Liver (tissue), 9 donors: ENCODE measurements around the gene NCAM1. TPM values are rescaled to one million over a fixed set of nuclear protein-coding genes. Genes with fewer than 3 reads are reported as not detected.

Experiments used
- DNase-seq: peaks from one replicate; pipeline ENCODE4 v3.0.0-alpha.2; 2017; ENCODE audit warnings: low spot score
- H3K27ac ChIP-seq, 2 donors: one replicate each; pipeline ENCODE4 v1.7.0; 2013; ENCODE audit warnings: inconsistent platforms in 2 of 2, low read length in 2 of 2, control low read depth in 1 of 2, low read depth in 1 of 2, mild to moderate bottlenecking in 1 of 2
- H3K27me3 ChIP-seq, 4 donors: one replicate each; pipeline versions ENCODE4 v1.6.1 to v1.7.0; 2013; ENCODE audit warnings: low read length in 3 of 4, inconsistent platforms in 1 of 4, mild to moderate bottlenecking in 1 of 4, moderate library complexity in 1 of 4; ENCODE audit not compliant: control insufficient read depth in 4 of 4, insufficient read depth in 4 of 4
- H3K36me3 ChIP-seq, 4 donors: one replicate each; pipeline versions ENCODE4 v1.6.1 to v1.7.0; 2013; ENCODE audit warnings: low read length in 3 of 4, mild to moderate bottlenecking in 3 of 4, low read depth in 1 of 4, moderate library complexity in 1 of 4; ENCODE audit not compliant: control insufficient read depth in 4 of 4, insufficient read depth in 3 of 4
- H3K4me1 ChIP-seq, 4 donors: one replicate each; pipeline versions ENCODE4 v1.6.1 to v1.7.0; 2013; ENCODE audit warnings: low read length in 3 of 4, mild to moderate bottlenecking in 3 of 4, moderate library complexity in 1 of 4; ENCODE audit not compliant: control insufficient read depth in 4 of 4, insufficient read depth in 4 of 4
- H3K4me3 ChIP-seq, 3 donors: one replicate each; pipeline versions ENCODE4 v1.6.1 to v1.7.0; 2013; ENCODE audit warnings: low read length in 3 of 3, control low read depth in 1 of 3, low read depth in 1 of 3, mild to moderate bottlenecking in 1 of 3
- H3K9ac ChIP-seq, 2 donors: one replicate each; pipeline ENCODE4 v1.7.0; 2013; ENCODE audit warnings: low read length in 2 of 2, mild to moderate bottlenecking in 2 of 2, moderate library complexity in 2 of 2, control low read depth in 1 of 2, low read depth in 1 of 2
- H3K9me3 ChIP-seq, 4 donors: one replicate each; pipeline versions ENCODE4 v1.6.1 to v1.7.0; 2013; ENCODE audit warnings: low read length in 3 of 4; ENCODE audit not compliant: control insufficient read depth in 4 of 4
- ATF3 ChIP-seq: IDR thresholded peaks from 2 replicates; pipeline ENCODE4 v1.6.1; 2016; ENCODE audit warnings: antibody characterized with exemption
- CTCF ChIP-seq: fragments of 150-350 bp; IDR thresholded peaks from 2 replicates; pipeline ENCODE4 v1.5.1; 2017; ENCODE audit warnings: improper control_type of control experiment, low read depth, low read length; ENCODE audit not compliant: missing input control
- FOXA1 ChIP-seq: IDR thresholded peaks from 2 replicates; pipeline ENCODE4 v1.6.1; 2016; ENCODE audit warnings: antibody characterized with exemption
- FOXA2 ChIP-seq: IDR thresholded peaks from 2 replicates; pipeline ENCODE4 v1.6.1; 2016; ENCODE audit warnings: antibody characterized with exemption
- GABPA ChIP-seq, 2 donors: IDR thresholded peaks in 1 of 2; conservative IDR thresholded peaks in 1 of 2; 2 replicates each; pipeline ENCODE4 v1.6.1; 2016; ENCODE audit warnings: antibody characterized with exemption in 2 of 2, mild to moderate bottlenecking in 1 of 2, moderate library complexity in 1 of 2
- HNF4A ChIP-seq, 2 donors: conservative IDR thresholded peaks; 2 replicates each; pipeline ENCODE4 v1.6.1; 2016; ENCODE audit warnings: antibody characterized with exemption in 2 of 2, mild to moderate bottlenecking in 2 of 2
- HNF4G ChIP-seq: IDR thresholded peaks from 2 replicates; pipeline ENCODE4 v1.6.1; 2016; ENCODE audit warnings: antibody characterized with exemption
- JUND ChIP-seq, 2 donors: IDR thresholded peaks; 2 replicates each; pipeline ENCODE4 v1.6.1; 2016; ENCODE audit warnings: antibody characterized with exemption in 2 of 2
- MAX ChIP-seq: IDR thresholded peaks from 2 replicates; pipeline ENCODE4 v1.6.1; 2016; ENCODE audit warnings: antibody characterized with exemption
- RAD21 ChIP-seq, 2 donors: IDR thresholded peaks; 2 replicates each; pipeline ENCODE4 v1.6.1; 2016; ENCODE audit warnings: antibody characterized with exemption in 2 of 2, mild to moderate bottlenecking in 2 of 2
- REST ChIP-seq: IDR thresholded peaks from 2 replicates; pipeline ENCODE4 v1.6.1; 2016; ENCODE audit warnings: antibody characterized with exemption, mild to moderate bottlenecking
- RXRA ChIP-seq, 2 donors: IDR thresholded peaks; 2 replicates each; pipeline ENCODE4 v1.6.1; 2017 to 2018; ENCODE audit warnings: antibody characterized with exemption in 2 of 2, mild to moderate bottlenecking in 1 of 2
- SP1 ChIP-seq: IDR thresholded peaks from 2 replicates; pipeline ENCODE4 v1.6.1; 2018; ENCODE audit warnings: antibody characterized with exemption, mild to moderate bottlenecking
- TAF1 ChIP-seq: conservative IDR thresholded peaks from 2 replicates; pipeline ENCODE4 v1.6.1; 2016; ENCODE audit warnings: antibody characterized with exemption, mild to moderate bottlenecking
- YY1 ChIP-seq: IDR thresholded peaks from 2 replicates; pipeline ENCODE4 v1.6.1; 2016; ENCODE audit warnings: antibody characterized with exemption, mild to moderate bottlenecking
- WGBS: extraction: QIAGEN DNeasy Blood & Tissue Kit; methylation state at CpG from one replicate; pipeline ENCODE4 v1.1.7; 2013; 5-methylcytosine and 5-hydroxymethylcytosine counted together
- polyA plus RNA-seq, 2 donors: library from polyadenylated mRNA; stranded (reverse) in 1 of 2; unstranded in 1 of 2; fragments of 200-250 nt in 1 of 2; fragments of >200 nt in 1 of 2; fragmentation: Nextera tagmentation in 1 of 2; extraction: Ambion mirVana in 1 of 2; gene quantifications; one replicate each; pipeline versions ENCODE4 v1.2.1 to v1.2.3, GENCODE V29; 2013 to 2015
- total RNA-seq, 2 donors: library from RNA; depleted of rRNA; stranded (reverse); fragments of >200 nt; gene quantifications; one replicate each; pipeline ENCODE4 v1.2.3, GENCODE V29; 2014
- donor health status: healthy.
- donor health status: healthy.
- donor health status: healthy.
- donor health status: healthy.
- donor health status: healthy.

The NCAM1 gene
- total and polyA plus RNA-seq, 4 donors = 0.65 to 2.1 (median 0.88) TPM

GRCh38 chr11:113192121-113192925 is 231.1 kb downstream of the NCAM1 start:
- DNase-seq = no peak
- no peaks in the 10 kb centered on the region for H3K36me3 ChIP-seq
- 34% methylated on average over 8 of the region's 8 CpGs for WGBS
- no peak overlapping the region for H3K4me3 ChIP-seq
- no peaks in the 10 kb centered on the region for H3K9me3 ChIP-seq
- peaks cover 0 to 2% (median 0%) of the 10 kb centered on the region in 4 donors for H3K27me3 ChIP-seq
- H3K9ac ChIP-seq = no peak overlapping the region
- no peak overlapping the region for H3K27ac ChIP-seq
- no peaks in the 10 kb centered on the region for H3K4me1 ChIP-seq
- TF ChIP-seq FOXA1 (no peak), SP1 (no peak), HNF4A (conservative IDR thresholded peaks at IDR 0.05) (no peak), REST (no peak), ATF3 (no peak), GABPA (IDR thresholded peaks at IDR 0.05 in 1 of 2, conservative IDR thresholded peaks at IDR 0.05 in 1 of 2) (no peak), RAD21 (IDR thresholded peaks at IDR 0.05) (no peak), JUND (IDR thresholded peaks at IDR 0.05) (no peak), RXRA (IDR thresholded peaks at IDR 0.05) (no peak), YY1 (no peak), MAX (no peak), FOXA2 (no peak)

GRCh38 chr11:113193016-113193415 is 231.8 kb downstream of the NCAM1 start:
- Histone ChIP-seq H3K4me3 (no peak overlapping the region), H3K4me1 (no peaks in the 10 kb centered on the region), H3K27me3 (peaks cover 0 to 2% (median 0%) of the 10 kb centered on the region in 4 donors), H3K27ac (no peak overlapping the region), H3K9me3 (no peaks in the 10 kb centered on the region), H3K9ac (no peak overlapping the region), H3K36me3 (no peaks in the 10 kb centered on the region)
- no peak for DNase-seq
- WGBS = 71% methylated on average over 7 of the region's 7 CpGs
- TF ChIP-seq ATF3 (no peak), JUND (IDR thresholded peaks at IDR 0.05) (no peak), FOXA1 (no peak), TAF1 (no peak), CTCF (no peak), HNF4G (no peak), HNF4A (conservative IDR thresholded peaks at IDR 0.05) (no peak), SP1 (no peak)
